HT-29 (cell line): ENCODE results near the gene ABCG5. TPM values are rescaled to one million over a fixed set of nuclear protein-coding genes. Genes with fewer than 3 reads are reported as not detected.

Experiments
- small RNA-seq: library from RNA; depleted of rRNA; stranded (forward); fragments of <200 nt; gene quantifications from one replicate; pipeline ENCODE3, GENCODE V24; 2014
- total RNA-seq: library from RNA; depleted of rRNA; stranded (reverse); fragments of >200 nt; shearing (Covaris generic); gene quantifications from 2 replicates; pipeline ENCODE4 v1.2.3, GENCODE V29; 2014; rRNA removed

The ABCG5 gene
- total RNA-seq, 1 experiment from 2014 or later: not detected

Small RNAs within 50 kb of the gene (small RNA-seq; reads per million reads assigned to genes)
- not detected for gene RN7SKP66

Other genes with a start within 250 kb of the ABCG5 start
- 22.0 and 28.7 TPM in 2 replicates for gene THADA, start 242.8 kb downstream of the ABCG5 start, total RNA-seq
- gene PLEKHH2, start 201.6 kb downstream of the ABCG5 start, total RNA-seq: 1.5 and 3.8 TPM in 2 replicates
- 0.78 and 1.4 TPM in 2 replicates for gene C1GALT1C1L, start 162.4 kb downstream of the ABCG5 start, total RNA-seq
- 6.5 and 9.7 TPM in 2 replicates for gene DYNC2LI1, start 64.8 kb downstream of the ABCG5 start, total RNA-seq
- gene ABCG8, start 132 bp upstream of the ABCG5 start, total RNA-seq: not detected in 2 replicates
- gene LRPPRC, start 157.2 kb upstream of the ABCG5 start, total RNA-seq: 49.3 and 53.9 TPM in 2 replicates